ENCODE data around the gene GTF3C5. TPM values are rescaled to one million over a fixed set of nuclear protein-coding genes. Genes with fewer than 3 reads are reported as not detected.

GTF3C5 gene
- total and polyA plus RNA-seq, 10 of the 15 experiments (the other 5 are each of a cell fraction or from before 2014, with no cell fraction given): 2.2 to 81.1 (median 68.7) TPM

GRCh38 chr9:133078486-133078885, 47.7 kb downstream of the GTF3C5 start:
- Histone ChIP-seq H2AFZ (ENCODE audit: control insufficient read depth, low read depth, low read length) (no peak overlapping the region), H4K20me1 (ENCODE audit: control insufficient read depth, insufficient read depth) (no peaks in the 10 kb centered on the region), H3K4me3 (no peak overlapping the region), H3K4me1 (ENCODE audit: control insufficient read depth, insufficient read depth, low read length) (no peaks in the 10 kb centered on the region), H3K4me2 (ENCODE audit: control insufficient read depth, insufficient read depth) (no peak overlapping the region), H3K9me3 (replicated peaks; ENCODE audit: control insufficient read depth, insufficient read depth, low read length) (no peaks in the 10 kb centered on the region), H3K27ac (ENCODE audit: control insufficient read depth, insufficient read depth) (no peak overlapping the region), H3K36me3 (ENCODE audit: control insufficient read depth in 2 of 2, insufficient read depth in 2 of 2, low read length in 1 of 2) (no peaks in the 10 kb centered on the region), H3K27me3 (replicated peaks in 1 of 2; ENCODE audit: control insufficient read depth in 2 of 2, insufficient read depth in 2 of 2, low read length in 1 of 2) (no peaks in the 10 kb centered on the region; a peak in 1 of 4 replicates), H3K9ac (ENCODE audit: control insufficient read depth, insufficient read depth, low read length) (no peak overlapping the region), H3K79me2 (ENCODE audit: control insufficient read depth, insufficient read depth, low read length) (no peaks in the 10 kb centered on the region)
- FAIRE-seq: no peak
- no TSS peak for BruUV-seq (replicated peaks)
- DNase-seq (ENCODE audit: low read depth, low spot score): no peak
- CTCF ChIA-PET: interaction anchor here (2.6 kb wide), 1 partner anchor 69 kb away, joined by 8 read pairs; no protein-coding TSS in a partner anchor
- POLR2A ChIA-PET: no interaction called here
- in situ Hi-C loops (cut with MboI) (no loop called here), intact Hi-C loops (cut with micrococcal nuclease; ENCODE audit: unreplicated experiment) (no loop called here)
- ATAC-seq: no peak
- 43% methylated on average over 14 of the region's 14 CpGs for WGBS (ENCODE audit: insufficient coverage, insufficient replicate concordance, low lambda C conversion rate, missing lambda C conversion rate)
- SMC1A ChIA-PET (ENCODE audit: uncharacterized antibody, unreplicated experiment): interaction anchor here (1.2 kb wide), 1 partner anchor 21 kb away, joined by 3 read pairs; no protein-coding TSS in a partner anchor
- no peak for TF ChIP-seq IRF5 (IDR thresholded peaks at IDR 0.05; ENCODE audit: borderline replicate concordance)
- TF ChIP-seq RB1 (IDR thresholded peaks at IDR 0.05; ENCODE audit: borderline replicate concordance): no peak
- TF ChIP-seq RUNX3 (IDR thresholded peaks at IDR 0.05; ENCODE audit: low read length): no peak
- no peak for TF ChIP-seq NFYA (IDR thresholded peaks at IDR 0.05; ENCODE audit: borderline replicate concordance, low read depth, low read length)
- no peak for TF ChIP-seq CTCF (IDR thresholded peaks at IDR 0.05 in 2 of 3, conservative IDR thresholded peaks at IDR 0.05 in 1 of 3; ENCODE audit: control insufficient read depth in 2 of 3, extremely low read depth in 1 of 3, insufficient read depth in 1 of 3, low read depth in 3 of 3, low read length in 3 of 3)
- no peak for TF ChIP-seq RBBP5 (conservative IDR thresholded peaks at IDR 0.05)
- TF ChIP-seq RAD51 (IDR thresholded peaks at IDR 0.05): no peak
- no peak for TF ChIP-seq NFXL1 (IDR thresholded peaks at IDR 0.05; ENCODE audit: borderline replicate concordance)
- TF ChIP-seq ZSCAN29 (IDR thresholded peaks at IDR 0.05): no peak
- TF ChIP-seq CBFB (IDR thresholded peaks at IDR 0.05; ENCODE audit: low read depth): no peak
- TF ChIP-seq NR2C1 (IDR thresholded peaks at IDR 0.05): no peak
- TF ChIP-seq SUPT20H (IDR thresholded peaks at IDR 0.05; ENCODE audit: borderline replicate concordance, control insufficient read depth, low read depth, low read length): no peak
- no peak for TF ChIP-seq MEF2B (IDR thresholded peaks at IDR 0.05; ENCODE audit: partially characterized antibody, poor library complexity, severe bottlenecking)
- no peak for TF ChIP-seq IKZF2 (IDR thresholded peaks at IDR 0.05)
- TF ChIP-seq SREBF1 (IDR thresholded peaks at IDR 0.05; ENCODE audit: low read length): no peak
- no peak for TF ChIP-seq MTA2 (IDR thresholded peaks at IDR 0.05; ENCODE audit: low read depth)
- RAD21 ChIA-PET (ENCODE audit: unreplicated experiment): no interaction called here
